HG03558 (cell line): ENCODE measurements around the gene UQCC2.

Experiments
- ATAC-seq: cut with Tn5 transposase; IDR thresholded peaks from one replicate; pipeline ENCODE4 v1.9.1; 2021; ENCODE audit warnings: moderate number of reproducible peaks; ENCODE audit not compliant: unreplicated experiment; ENCODE audit errors: extremely low read depth

UQCC2 gene

GRCh38 chr6:33744895-33745546 lies 33.5 kb upstream of the UQCC2 start:
- ATAC-seq = no peak

GRCh38 chr6:33744001-33744848 lies 32.7 kb upstream of the UQCC2 start:
- no peak for ATAC-seq

GRCh38 chr6:33742837-33743236 lies 31.3 kb upstream of the UQCC2 start:
- no peak for ATAC-seq

- no peak for ATAC-seq
Measured at GRCh38 chr6:33742092-33742491, 30.6 kb upstream of the UQCC2 start.

GRCh38 chr6:33740794-33741193 lies 29.3 kb upstream of the UQCC2 start:
- no peak for ATAC-seq

- no peak for ATAC-seq
Measured at GRCh38 chr6:33740204-33740608, 28.7 kb upstream of the UQCC2 start.

GRCh38 chr6:33739571-33739970 lies 28.1 kb upstream of the UQCC2 start:
- no peak for ATAC-seq

GRCh38 chr6:33738879-33739278 lies 27.4 kb upstream of the UQCC2 start:
- no peak for ATAC-seq

- ATAC-seq = no peak
Measured at GRCh38 chr6:33738153-33738552, 26.7 kb upstream of the UQCC2 start.

- ATAC-seq = no peak
Measured at GRCh38 chr6:33737267-33738026, 25.9 kb upstream of the UQCC2 start.

- no peak for ATAC-seq
Measured at GRCh38 chr6:33735216-33735615, 23.7 kb upstream of the UQCC2 start.

- no peak for ATAC-seq
Measured at GRCh38 chr6:33733709-33734007, 22.2 kb upstream of the UQCC2 start.

GRCh38 chr6:33732817-33733708 lies 21.6 kb upstream of the UQCC2 start:
- no peak for ATAC-seq

- ATAC-seq = no peak
Measured at GRCh38 chr6:33732385-33732784, 20.9 kb upstream of the UQCC2 start.

- ATAC-seq = no peak
Measured at GRCh38 chr6:33731751-33732282, 20.3 kb upstream of the UQCC2 start.

GRCh38 chr6:33731035-33731434 lies 19.5 kb upstream of the UQCC2 start:
- ATAC-seq = no peak

- ATAC-seq = no peak
Measured at GRCh38 chr6:33730611-33731010, 19.1 kb upstream of the UQCC2 start.

- no peak for ATAC-seq
Measured at GRCh38 chr6:33729059-33729458, 17.6 kb upstream of the UQCC2 start.

- no peak for ATAC-seq
Measured at GRCh38 chr6:33728438-33728837, 16.9 kb upstream of the UQCC2 start.

GRCh38 chr6:33727932-33728331 lies 16.4 kb upstream of the UQCC2 start:
- ATAC-seq = no peak
